Fibroblast of lung (primary cell): ENCODE results near the gene MTERF4.

Experiments used
- EZH2 ChIP-seq: IDR thresholded peaks from 2 replicates; pipeline ENCODE4 v1.5.1; 2012; ENCODE audit warnings: low read length, control low read depth, mild to moderate bottlenecking; ENCODE audit errors: missing control alignments
- TF ChIP-seq, protein P1 (sequence below), 2 donors: IDR thresholded peaks in 1 of 2; conservative IDR thresholded peaks in 1 of 2; 1 replicate in 1 of 2; 2 replicates in 1 of 2; pipeline ENCODE4 v1.5.1; 2011 to 2012; ENCODE audit warnings: low read length in 2 of 2, control low read depth in 1 of 2, inconsistent platforms in 1 of 2, low read depth in 1 of 2, mild to moderate bottlenecking in 1 of 2

DNA sequence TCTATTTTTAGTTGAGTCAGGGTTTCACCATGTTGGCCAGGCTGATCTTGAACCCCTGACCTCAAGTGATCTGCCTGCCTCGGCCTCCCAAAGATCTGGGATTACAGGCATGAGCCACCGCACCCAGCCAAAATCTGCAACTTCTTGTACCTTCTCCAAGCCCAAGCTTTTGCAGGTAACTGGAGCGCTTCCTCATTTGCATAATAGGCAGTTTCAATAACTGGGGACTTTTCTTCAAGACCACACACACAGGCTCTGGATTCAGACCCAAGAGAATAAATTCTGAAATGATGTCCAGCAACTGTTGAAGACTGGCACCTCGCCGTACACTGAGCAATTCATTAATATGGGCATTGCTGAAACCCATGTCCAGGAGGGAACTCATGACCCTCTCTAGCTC lies 2.8 kb downstream of the MTERF4 start:
- TF ChIP-seq, protein P1, sequence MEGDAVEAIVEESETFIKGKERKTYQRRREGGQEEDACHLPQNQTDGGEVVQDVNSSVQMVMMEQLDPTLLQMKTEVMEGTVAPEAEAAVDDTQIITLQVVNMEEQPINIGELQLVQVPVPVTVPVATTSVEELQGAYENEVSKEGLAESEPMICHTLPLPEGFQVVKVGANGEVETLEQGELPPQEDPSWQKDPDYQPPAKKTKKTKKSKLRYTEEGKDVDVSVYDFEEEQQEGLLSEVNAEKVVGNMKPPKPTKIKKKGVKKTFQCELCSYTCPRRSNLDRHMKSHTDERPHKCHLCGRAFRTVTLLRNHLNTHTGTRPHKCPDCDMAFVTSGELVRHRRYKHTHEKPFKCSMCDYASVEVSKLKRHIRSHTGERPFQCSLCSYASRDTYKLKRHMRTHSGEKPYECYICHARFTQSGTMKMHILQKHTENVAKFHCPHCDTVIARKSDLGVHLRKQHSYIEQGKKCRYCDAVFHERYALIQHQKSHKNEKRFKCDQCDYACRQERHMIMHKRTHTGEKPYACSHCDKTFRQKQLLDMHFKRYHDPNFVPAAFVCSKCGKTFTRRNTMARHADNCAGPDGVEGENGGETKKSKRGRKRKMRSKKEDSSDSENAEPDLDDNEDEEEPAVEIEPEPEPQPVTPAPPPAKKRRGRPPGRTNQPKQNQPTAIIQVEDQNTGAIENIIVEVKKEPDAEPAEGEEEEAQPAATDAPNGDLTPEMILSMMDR (conservative IDR thresholded peaks at IDR 0.05 in 1 of 2, IDR thresholded peaks at IDR 0.05 in 1 of 2; ENCODE audit: low read depth in 1 of 2, low read length in 2 of 2): no peak
- no peak for TF ChIP-seq EZH2
